Heart left ventricle (tissue), 16 donors: ENCODE data around the gene FBXO38. TPM values are rescaled to one million over a fixed set of nuclear protein-coding genes. Genes with fewer than 3 reads are reported as not detected.
"Not testable (repeated sequence)": the region's sequence is repeated elsewhere in the genome, so short reads cannot be mapped to it uniquely, and the experiment has no call there.

Experiments
- ATAC-seq, 4 donors: fragments of 200-7000 bp; cut with Tn5 transposase; one replicate each; pipeline ENCODE4 v1.9.1; 2020 to 2022; ENCODE audit warnings: moderate library complexity in 4 of 4, mild to moderate bottlenecking in 3 of 4, moderate number of reproducible peaks in 1 of 4
- DNase-seq, 5 donors: peaks; one replicate each; pipeline ENCODE4 v3.0.0-alpha.2; 2020
- H3K27ac ChIP-seq, 12 donors: fragments of 200-600 bp; sonication (generic) in 4 of 12; one replicate each; pipeline versions ENCODE4 v1.5.0 to v1.8.0; 2016 to 2022; ENCODE audit warnings: mild to moderate bottlenecking in 2 of 12
- H3K27me3 ChIP-seq, 9 donors: fragments of 200-600 bp; sonication (generic) in 2 of 9; one replicate each; pipeline versions ENCODE4 v1.5.1 to v1.8.0; 2016 to 2022; ENCODE audit warnings: mild to moderate bottlenecking in 3 of 9
- H3K36me3 ChIP-seq, 9 donors: fragments of 200-600 bp; sonication (generic) in 2 of 9; one replicate each; pipeline versions ENCODE4 v1.5.0 to v1.8.0; 2018 to 2022; ENCODE audit warnings: mild to moderate bottlenecking in 2 of 9
- H3K4me1 ChIP-seq, 12 donors: fragments of 200-600 bp; sonication (generic) in 4 of 12; one replicate each; pipeline versions ENCODE4 v1.5.0 to v1.8.0; 2016 to 2022; ENCODE audit warnings: mild to moderate bottlenecking in 3 of 12
- H3K4me3 ChIP-seq, 12 donors: fragments of 200-600 bp; sonication (generic) in 4 of 12; one replicate each; pipeline versions ENCODE4 v1.5.0 to v1.8.0; 2017 to 2022; ENCODE audit warnings: mild to moderate bottlenecking in 9 of 12, moderate library complexity in 4 of 12
- H3K9me3 ChIP-seq, 12 donors: fragments of 200-600 bp; sonication (generic) in 4 of 12; one replicate each; pipeline versions ENCODE4 v1.5.0 to v1.8.0; 2016 to 2022; ENCODE audit warnings: mild to moderate bottlenecking in 1 of 12
- CTCF ChIP-seq, 12 donors: fragments of 200-600 bp; sonication (generic) in 4 of 12; IDR thresholded peaks; one replicate each; pipeline versions ENCODE4 v1.5.0 to v1.8.0; 2018 to 2022; ENCODE audit warnings: antibody characterized with exemption in 12 of 12, mild to moderate bottlenecking in 5 of 12
- POLR2A ChIP-seq, 2 donors: fragments of 450-650 bp; IDR thresholded peaks; one replicate each; pipeline ENCODE4 v1.6.1; 2017; ENCODE audit warnings: antibody characterized with exemption in 2 of 2, mild to moderate bottlenecking in 2 of 2, moderate library complexity in 2 of 2
- WGBS, 4 donors: extraction: QIAGEN DNeasy Blood & Tissue Kit in 2 of 4; methylation state at CpG; one replicate each; pipeline versions ENCODE4 v1.1.5 to v1.1.7; 2013 to 2018; 5-methylcytosine and 5-hydroxymethylcytosine counted together
- intact Hi-C, 10 donors: fragments of 100-400 bp; cut with DNase I; formaldehyde crosslinking; loops; one replicate each; pipeline versions ENCODE4 v1.11.1 to v1.14.2; 2022
- polyA plus RNA-seq, 2 donors: library from polyadenylated mRNA; stranded (reverse); fragments of 200-250 nt; gene quantifications; one replicate each; pipeline ENCODE4 v1.2.3, GENCODE V29; 2013
- total RNA-seq, 9 donors: library from RNA; depleted of rRNA in 2 of 9; stranded (reverse); fragments of >200 nt in 2 of 9; fragmentation: NEBNext Ultra II Directional in 3 of 9; extraction: Animal tissue kit (Norgen Biotek cat#: 25700) in 3 of 9; gene quantifications; one replicate each; pipeline versions ENCODE4 v1.1.0 to v1.2.4, GENCODE V29; 2016 to 2023
- donor health status: ischemic (EF 13 %, LVEDD 7.1; RV severe dilation, severe dysfunction).
- donor health status: healthy with polysubstance abuse.
- donor health status: DM: no; HTN: yes; CAD: no.
- donor health status: DM: no; HTN: no; CAD: no.
- donor health status: ischemic (EF 25% LVEDD 6.9; RV normal size, moderate dysfunction).
- donor health status: ischemic (EF 25% LVEDD 5.7; RV mildly dilated, moderate dysfunction).
- donor health status: healthy.
- donor health status: DM: yes; HTN: yes; CAD: no.
- donor health status: ischemic (EF 35%, LVEDD 5.7; RV mildly dilated, moderate dysfunction).
- donor health status: nonischemic (EF 11% LVEDD 7.7; RV severe dilation, severe dysfunction).
- donor health status: DM: yes; HTN: yes; CAD: no.
- donor health status: PGD.
- donor health status: ischemic (EF 29% LVEDD 5.4; RV normal size, mild dysfunction).
- donor health status: nonischemic (EF 23%, LVEDD 6.1; RV moderate dilation, normal function).

FBXO38 gene
- total and polyA plus RNA-seq, 11 donors, result 11.7 to 56.0 (median 36.5) TPM

GRCh38 chr5:148465381-148466235 lies 81.8 kb downstream of the FBXO38 start:
- ATAC-seq (peak; percentile 36 to 83 (median 60)), DNase-seq (no peak)
- Histone ChIP-seq H3K4me1 (peaks cover 0 to 21% (median 7%) of the 10 kb centered on the region in 12 donors), H3K27ac (peak overlapping the region in 11 of 12 donors; percentile 11 to 67 (median 48)), H3K4me3 (peak overlapping the region in 8 of 12 donors; percentile 1 to 26 (median 6)), H3K27me3 (no peaks in the 10 kb centered on the region), H3K9me3 (no peaks in the 10 kb centered on the region), H3K36me3 (no peaks in the 10 kb centered on the region)
- intact Hi-C loops, result no loop called here
- TF ChIP-seq CTCF (IDR thresholded peaks at IDR 0.05) (no peak), POLR2A (IDR thresholded peaks at IDR 0.05) (no peak)
- 57 to 73% (median 65%) methylated on average over 4 of the region's 4 CpGs for WGBS, 4 donors

GRCh38 chr5:148466236-148466580 lies 82.5 kb downstream of the FBXO38 start:
- TF ChIP-seq POLR2A (IDR thresholded peaks at IDR 0.05) (no peak), CTCF (IDR thresholded peaks at IDR 0.05) (no peak)
- 71 to 76% (median 74%) methylated on average over 4 of the region's 4 CpGs for WGBS, 4 donors
- intact Hi-C loops, result no loop called here
- H3K36me3 ChIP-seq, result no peaks in the 10 kb centered on the region
- no peaks in the 10 kb centered on the region for H3K27me3 ChIP-seq
- H3K27ac ChIP-seq, result peak overlapping the region in 7 of 12 donors; percentile 21 to 67 (median 62)
- no peak overlapping the region for H3K4me3 ChIP-seq
- DNase-seq (no peak), ATAC-seq (no peak)
- H3K9me3 ChIP-seq, result no peaks in the 10 kb centered on the region
- peaks cover 0 to 21% (median 7%) of the 10 kb centered on the region in 12 donors for H3K4me1 ChIP-seq

- peaks cover 0 to 21% (median 7%) of the 10 kb centered on the region in 12 donors for H3K4me1 ChIP-seq
- peak overlapping the region in 6 of 12 donors; percentile 38 to 80 (median 62) for H3K27ac ChIP-seq
- intact Hi-C loops, result no loop called here
- ATAC-seq (no peak), DNase-seq (no peak)
- no peaks in the 10 kb centered on the region for H3K27me3 ChIP-seq
- H3K36me3 ChIP-seq, result no peaks in the 10 kb centered on the region
- no peak overlapping the region for H3K4me3 ChIP-seq
- 92 to 100% (median 95%) methylated on average over 1 of the region's 1 CpG for WGBS, 4 donors
- TF ChIP-seq POLR2A (IDR thresholded peaks at IDR 0.05) (no peak), CTCF (IDR thresholded peaks at IDR 0.05) (no peak)
- no peaks in the 10 kb centered on the region for H3K9me3 ChIP-seq
These were observed 84.2 kb downstream of the FBXO38 start for GRCh38 chr5:148467958-148468357.

- intact Hi-C loops, H3K27me3 ChIP-seq, DNase-seq, H3K9me3 ChIP-seq, ATAC-seq, H3K36me3 ChIP-seq, H3K4me3 ChIP-seq: not testable (repeated sequence)
- H3K4me1 ChIP-seq, result peaks cover 0 to 21% (median 7%) of the 10 kb centered on the region in 12 donors
- H3K27ac ChIP-seq, result peak overlapping the region in 10 of 12 donors; percentile 23 to 80 (median 60)
- 74 to 83% (median 81%) methylated on average over 5 of the region's 5 CpGs for WGBS, 4 donors
These were observed 85.0 kb downstream of the FBXO38 start for GRCh38 chr5:148468746-148469145.
